HG03378 (cell line): ENCODE measurements around the gene MYBPH.

Experiments
- ATAC-seq: cut with Tn5 transposase; IDR thresholded peaks from one replicate; pipeline ENCODE4 v1.9.1; 2021; ENCODE audit warnings: mild to moderate bottlenecking, moderate library complexity; ENCODE audit not compliant: unreplicated experiment

Gene MYBPH

GRCh38 chr1:203180611-203181330 lies 5.1 kb upstream of the MYBPH start:
- no peak for ATAC-seq

GRCh38 chr1:203179667-203180005 lies 4.0 kb upstream of the MYBPH start:
- no peak for ATAC-seq

- no peak for ATAC-seq
These were observed 3.4 kb upstream of the MYBPH start for GRCh38 chr1:203178821-203179666.

GRCh38 chr1:203178083-203178482 lies 2.5 kb upstream of the MYBPH start:
- ATAC-seq, result no peak

GRCh38 chr1:203177470-203178039 lies 1.9 kb upstream of the MYBPH start:
- ATAC-seq, result no peak

- ATAC-seq, result no peak
These were observed 1.4 kb upstream of the MYBPH start for GRCh38 chr1:203177036-203177405.

GRCh38 chr1:203176273-203177035 lies 828 bp upstream of the MYBPH start:
- no peak for ATAC-seq

- no peak for ATAC-seq
These were observed 208 bp upstream of the MYBPH start for GRCh38 chr1:203175827-203176241.

GRCh38 chr1:203174324-203174985 lies 1.2 kb downstream of the MYBPH start:
- ATAC-seq, result no peak

- peak; percentile 93 for ATAC-seq
These were observed 2.1 kb downstream of the MYBPH start for GRCh38 chr1:203173566-203173965.

- ATAC-seq, result no peak
These were observed 2.5 kb downstream of the MYBPH start for GRCh38 chr1:203173011-203173555.

- ATAC-seq, result no peak
These were observed 3.2 kb downstream of the MYBPH start for GRCh38 chr1:203172184-203173010.

- ATAC-seq, result no peak
These were observed 4.1 kb downstream of the MYBPH start for GRCh38 chr1:203171341-203172183.

GRCh38 chr1:203170625-203171330 lies 4.8 kb downstream of the MYBPH start:
- ATAC-seq, result no peak

- ATAC-seq, result no peak
These were observed 5.7 kb downstream of the MYBPH start for GRCh38 chr1:203169770-203170520.

- ATAC-seq, result no peak
These were observed 6.6 kb downstream of the MYBPH start for GRCh38 chr1:203168991-203169390.

- no peak for ATAC-seq
These were observed 7.3 kb downstream of the MYBPH start for GRCh38 chr1:203168256-203168786.
